ENCODE results near the gene CLDN9. TPM values are rescaled to one million over a fixed set of nuclear protein-coding genes. Genes with fewer than 3 reads are reported as not detected.

CLDN9 gene
- total and polyA plus RNA-seq, 3 donors from 2014 or later: 0.34 to 0.39 (median 0.37) TPM

DNA sequence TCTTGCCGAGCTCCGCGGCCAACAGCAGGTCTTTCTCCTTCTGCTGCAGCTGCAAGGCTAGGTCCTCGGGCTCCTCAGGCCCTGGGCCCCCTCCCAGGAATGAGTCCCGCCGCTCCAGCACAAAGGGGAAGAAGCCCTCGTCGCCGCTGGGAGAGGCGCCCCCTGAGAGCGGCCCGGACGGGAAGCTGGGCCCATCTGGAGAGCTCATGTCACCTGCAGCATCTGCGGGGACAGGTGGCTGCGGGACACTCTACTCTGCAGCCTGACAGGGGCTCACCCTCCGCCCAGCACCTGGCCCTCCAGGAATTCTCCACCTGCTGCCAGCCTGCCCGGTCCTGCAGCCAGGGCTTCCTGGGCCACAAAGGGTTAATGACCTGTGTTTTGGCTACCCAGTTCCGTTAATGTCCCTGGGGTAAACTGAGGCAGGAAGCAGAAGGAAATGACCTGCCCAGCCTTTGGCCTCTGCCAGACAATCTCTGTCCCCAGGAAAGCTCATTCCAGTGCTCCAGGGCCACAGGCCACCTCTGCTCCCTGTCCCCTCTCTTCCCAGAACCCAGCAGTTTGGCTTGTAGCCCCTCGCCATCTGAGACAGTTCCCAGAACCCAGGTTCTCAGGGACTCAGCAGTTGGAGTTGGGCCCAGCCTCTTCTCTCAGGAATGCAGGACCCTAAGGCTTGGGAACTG lies 22.7 kb downstream of the CLDN9 start:
- no peaks in the 10 kb centered on the region for H3K4me1 ChIP-seq
- H3K9me3 ChIP-seq: no peaks in the 10 kb centered on the region
- DNase-seq: no peak
- no peak overlapping the region for H3K27ac ChIP-seq
- H3K4me3 ChIP-seq: no peak overlapping the region
- no peak for TF ChIP-seq POLR2A (IDR thresholded peaks at IDR 0.05)
- TF ChIP-seq, protein P1, sequence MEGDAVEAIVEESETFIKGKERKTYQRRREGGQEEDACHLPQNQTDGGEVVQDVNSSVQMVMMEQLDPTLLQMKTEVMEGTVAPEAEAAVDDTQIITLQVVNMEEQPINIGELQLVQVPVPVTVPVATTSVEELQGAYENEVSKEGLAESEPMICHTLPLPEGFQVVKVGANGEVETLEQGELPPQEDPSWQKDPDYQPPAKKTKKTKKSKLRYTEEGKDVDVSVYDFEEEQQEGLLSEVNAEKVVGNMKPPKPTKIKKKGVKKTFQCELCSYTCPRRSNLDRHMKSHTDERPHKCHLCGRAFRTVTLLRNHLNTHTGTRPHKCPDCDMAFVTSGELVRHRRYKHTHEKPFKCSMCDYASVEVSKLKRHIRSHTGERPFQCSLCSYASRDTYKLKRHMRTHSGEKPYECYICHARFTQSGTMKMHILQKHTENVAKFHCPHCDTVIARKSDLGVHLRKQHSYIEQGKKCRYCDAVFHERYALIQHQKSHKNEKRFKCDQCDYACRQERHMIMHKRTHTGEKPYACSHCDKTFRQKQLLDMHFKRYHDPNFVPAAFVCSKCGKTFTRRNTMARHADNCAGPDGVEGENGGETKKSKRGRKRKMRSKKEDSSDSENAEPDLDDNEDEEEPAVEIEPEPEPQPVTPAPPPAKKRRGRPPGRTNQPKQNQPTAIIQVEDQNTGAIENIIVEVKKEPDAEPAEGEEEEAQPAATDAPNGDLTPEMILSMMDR (IDR thresholded peaks at IDR 0.05): no peak
- no peaks in the 10 kb centered on the region for H3K36me3 ChIP-seq (ENCODE audit: low read depth, missing control alignments)
- WGBS, 2 donors: 38 to 55% methylated on average over 6 to 19 of the region's 19 CpGs
- no peaks in the 10 kb centered on the region for H3K27me3 ChIP-seq
- intact Hi-C loops (cut with DNase I; ENCODE audit: low total_unique reads): no loop called here

DNA sequence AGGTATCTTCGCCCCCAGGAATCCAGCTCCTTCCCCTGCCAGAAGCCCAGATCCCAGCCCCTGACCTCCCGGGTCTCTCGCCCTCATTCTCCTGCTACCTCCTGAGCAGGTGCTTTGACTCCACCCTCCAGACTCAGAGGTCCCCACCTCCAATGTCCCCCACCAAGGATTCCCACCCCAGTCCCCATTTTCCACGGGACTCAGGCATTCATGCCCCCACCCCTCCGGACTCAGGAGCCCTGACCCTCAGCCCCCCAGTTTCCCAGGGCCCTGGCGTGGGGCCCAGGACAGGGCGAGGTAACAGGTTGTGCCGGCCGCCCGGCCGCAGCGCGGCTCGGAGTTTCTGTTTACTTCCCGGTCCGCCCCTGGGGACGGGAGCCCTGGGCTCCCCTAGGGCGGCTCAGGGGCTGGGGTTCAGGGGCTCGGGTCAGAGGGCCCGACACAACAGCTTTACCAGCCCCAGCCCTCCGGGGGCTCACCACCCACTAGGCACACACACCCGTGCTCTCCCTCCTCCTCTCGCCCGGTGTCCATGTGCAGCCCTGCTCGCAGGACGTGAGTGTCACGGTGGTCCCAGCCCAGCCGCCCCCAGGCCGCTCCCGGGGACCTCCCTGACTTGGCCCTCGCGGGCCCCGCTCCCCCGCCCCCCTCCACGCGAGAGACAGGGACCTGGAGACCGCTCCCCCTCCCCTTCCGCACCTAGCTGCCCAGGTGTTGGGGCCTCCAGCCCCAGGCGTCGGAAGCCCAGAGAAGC lies 23.4 kb downstream of the CLDN9 start:
- H3K27ac ChIP-seq: no peak overlapping the region
- H3K9me3 ChIP-seq: no peaks in the 10 kb centered on the region
- intact Hi-C loops (cut with DNase I; ENCODE audit: low total_unique reads): no loop called here
- no peak for DNase-seq
- peak overlapping the region in 1 of 2 donors; percentile 17 for H3K4me3 ChIP-seq
- TF ChIP-seq, protein P1 (IDR thresholded peaks at IDR 0.05): no peak
- TF ChIP-seq POLR2A (IDR thresholded peaks at IDR 0.05): no peak
- WGBS, 2 donors: 5 to 6% methylated on average over 7 to 25 of the region's 40 CpGs
- no peaks in the 10 kb centered on the region for H3K4me1 ChIP-seq
- H3K36me3 ChIP-seq (ENCODE audit: low read depth, missing control alignments): no peaks in the 10 kb centered on the region
- H3K27me3 ChIP-seq: no peaks in the 10 kb centered on the region

DNA sequence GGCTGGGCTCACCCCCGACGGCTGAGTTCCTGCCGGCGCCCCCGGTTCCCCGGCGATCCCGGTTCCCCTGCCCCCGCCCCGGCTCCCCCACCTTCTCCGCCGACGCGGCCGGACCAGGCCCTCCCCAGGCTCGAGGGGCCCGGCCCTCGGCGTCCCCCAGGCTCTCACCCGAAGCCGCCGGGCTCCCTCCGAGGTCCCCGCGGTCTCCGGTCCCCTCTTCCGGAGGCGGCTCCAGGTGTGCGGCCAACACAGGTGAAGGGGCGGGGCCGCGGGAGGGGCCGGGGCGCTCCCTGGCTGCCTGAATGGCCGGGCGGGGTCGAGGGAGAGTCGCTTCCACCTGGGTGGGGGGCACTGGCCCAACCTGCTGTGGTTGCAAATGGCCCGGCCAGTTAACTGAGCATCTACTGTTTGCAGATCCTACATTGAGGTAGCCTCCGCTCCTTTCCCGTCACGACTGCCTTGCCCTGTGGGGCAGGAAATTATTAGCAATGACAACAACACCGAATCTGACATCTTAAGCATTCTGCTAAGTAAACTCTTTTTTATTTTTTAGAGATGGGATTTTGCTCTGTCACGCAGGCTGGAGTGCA lies 24.1 kb downstream of the CLDN9 start, which contains the start of gene BICDL2:
BICDL2 (minus strand) TSS at position 219 of the 590 bp plus-strand sequence. CDS start 1,448 bp downstream, outside the sequence.
- H3K27ac ChIP-seq: no peak within 1 kb of the TSS
- DNase-seq: no peak
- H3K4me3 ChIP-seq: peak within 1 kb of the TSS in 1 of 2 donors; percentile 17

DNA sequence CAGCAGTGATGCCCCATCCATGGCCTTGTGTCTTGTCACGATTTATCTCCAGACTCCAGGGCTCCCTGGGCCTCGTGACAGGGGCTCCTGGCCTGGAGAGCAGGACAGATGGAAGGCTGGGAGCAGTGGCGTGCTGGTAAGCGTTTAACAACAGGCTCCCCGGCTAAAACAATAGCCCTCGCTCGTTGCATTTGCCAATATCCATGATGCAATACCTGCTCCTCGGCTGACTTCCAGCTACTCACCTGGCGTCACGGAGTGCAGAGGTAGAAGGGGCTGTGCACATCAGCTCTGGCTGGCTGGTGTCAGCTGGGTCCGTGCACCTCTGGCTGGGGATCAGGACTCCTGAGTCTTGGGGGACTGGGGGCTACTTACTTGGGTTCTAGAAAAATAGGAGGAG lies 25.5 kb downstream of the CLDN9 start:
- Histone ChIP-seq H3K4me3 (no peak overlapping the region), H3K36me3 (ENCODE audit: low read depth, missing control alignments) (no peaks in the 10 kb centered on the region), H3K27me3 (no peaks in the 10 kb centered on the region), H3K4me1 (no peaks in the 10 kb centered on the region), H3K27ac (no peak overlapping the region), H3K9me3 (no peaks in the 10 kb centered on the region)
- DNase-seq: no peak
- no peak for TF ChIP-seq POLR2A (IDR thresholded peaks at IDR 0.05)
- TF ChIP-seq, protein P1 (IDR thresholded peaks at IDR 0.05): no peak
- intact Hi-C loops (cut with DNase I; ENCODE audit: low total_unique reads): no loop called here
- WGBS, 2 donors: 33 to 49% methylated on average over 9 to 11 of the region's 11 CpGs

More for the DNA sequence above, 24.1 kb downstream of the CLDN9 start, which contains the start of gene BICDL2:
- no peak for TF ChIP-seq POLR2A (IDR thresholded peaks at IDR 0.05)
- TF ChIP-seq, protein P1 (IDR thresholded peaks at IDR 0.05): no peak
- H3K9me3 ChIP-seq: no peaks in the 10 kb centered on the region
- H3K4me1 ChIP-seq: no peaks in the 10 kb centered on the region
- H3K36me3 ChIP-seq (ENCODE audit: low read depth, missing control alignments): no peaks in the 10 kb centered on the region
- 8 to 28% methylated on average over 10 to 29 of the region's 44 CpGs for WGBS, 2 donors
- intact Hi-C loops (cut with DNase I; ENCODE audit: low total_unique reads): no loop called here
- H3K27me3 ChIP-seq: no peaks in the 10 kb centered on the region
